ENCODE measurements around the gene NRM.
A peak's percentile ranks its signal among the peaks of the same experiment; 100 is the strongest.

NRM gene

DNA sequence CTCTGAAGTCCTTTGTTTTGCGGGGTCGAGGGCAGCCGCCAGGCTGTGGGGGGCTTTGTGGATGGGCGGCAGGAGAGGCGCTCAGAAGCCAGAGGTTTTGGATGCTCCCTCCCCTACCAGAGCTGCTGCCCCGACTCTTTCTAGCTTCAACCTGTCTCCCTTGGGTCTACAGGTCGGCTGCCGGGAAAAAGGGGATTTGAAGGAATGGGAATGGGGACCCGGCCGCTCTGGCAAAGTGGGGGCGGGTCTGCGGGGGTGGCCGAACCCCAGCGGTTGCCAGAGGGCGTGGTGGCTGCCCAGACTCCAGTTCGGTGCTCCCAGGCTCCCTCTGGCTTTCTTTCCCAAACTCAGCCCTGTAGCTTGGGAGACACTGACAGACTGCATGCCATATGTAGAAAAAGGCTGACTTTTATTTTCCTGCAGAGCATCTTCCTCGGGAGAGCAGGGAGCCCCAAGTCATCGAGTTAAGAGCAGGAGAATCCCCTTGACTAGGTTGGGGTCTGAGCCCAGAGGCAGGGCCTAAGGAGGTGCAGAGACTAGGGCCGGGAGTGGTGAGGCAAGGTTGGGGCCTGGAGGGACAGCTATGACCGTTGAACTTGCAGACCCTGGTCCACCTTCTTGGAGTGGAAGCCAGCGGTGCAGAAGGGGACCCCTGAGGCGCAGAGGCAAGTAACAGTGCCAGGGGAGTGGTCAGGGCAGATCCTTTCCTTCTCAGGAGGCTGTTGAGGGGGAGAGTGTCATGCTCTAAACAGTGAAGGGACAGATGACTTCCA, 2.9 kb downstream of the NRM start:
- no peak for DNase-seq

DNA sequence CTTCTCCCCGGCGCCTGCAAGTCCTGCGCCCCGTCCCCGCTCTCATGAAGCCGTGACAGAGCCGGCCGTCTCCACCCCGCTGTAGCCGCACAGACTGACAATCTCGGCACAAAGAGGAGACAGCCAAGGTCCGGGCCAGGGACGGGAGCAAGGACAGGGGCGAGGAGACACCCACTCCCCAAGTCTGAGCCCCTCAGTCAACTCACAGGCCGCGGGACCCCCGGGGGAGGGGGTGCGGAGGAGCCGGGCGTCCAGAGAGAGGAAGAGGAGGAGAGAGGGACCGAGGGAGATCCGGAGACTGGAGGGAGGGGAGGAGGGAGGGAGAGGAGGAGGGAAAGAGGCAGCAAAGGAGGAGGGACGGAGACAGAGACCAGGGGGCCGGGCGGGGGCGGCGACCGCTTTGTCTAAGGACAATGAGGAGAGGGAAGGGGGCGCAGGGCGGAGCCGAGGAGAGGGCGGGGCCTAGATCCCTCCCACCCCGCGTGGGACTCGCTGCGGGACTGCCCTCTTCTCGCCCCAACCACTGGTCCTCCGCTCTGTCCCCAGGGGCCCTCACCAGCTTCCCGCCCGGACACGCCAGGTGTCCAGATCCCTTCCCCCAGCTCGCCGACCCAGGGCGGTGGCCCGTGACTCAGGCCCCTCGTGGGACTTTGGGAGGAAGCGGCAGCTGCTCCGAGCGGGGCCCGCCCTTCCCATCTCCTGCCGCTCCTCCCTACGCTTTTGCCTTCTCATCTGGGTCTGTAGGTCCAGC, 3.7 kb downstream of the NRM start:
- peak; percentile 78 to 83 for DNase-seq

- DNase-seq, result peak; percentile 88 to 89
Measured at GRCh38 chr6:30686009-30686907, 4.5 kb downstream of the NRM start, which contains the start of gene PPP1R18. PPP1R18 (minus strand) TSS chr6:30686645; CDS start chr6:30686018, 627 bp downstream.

DNA sequence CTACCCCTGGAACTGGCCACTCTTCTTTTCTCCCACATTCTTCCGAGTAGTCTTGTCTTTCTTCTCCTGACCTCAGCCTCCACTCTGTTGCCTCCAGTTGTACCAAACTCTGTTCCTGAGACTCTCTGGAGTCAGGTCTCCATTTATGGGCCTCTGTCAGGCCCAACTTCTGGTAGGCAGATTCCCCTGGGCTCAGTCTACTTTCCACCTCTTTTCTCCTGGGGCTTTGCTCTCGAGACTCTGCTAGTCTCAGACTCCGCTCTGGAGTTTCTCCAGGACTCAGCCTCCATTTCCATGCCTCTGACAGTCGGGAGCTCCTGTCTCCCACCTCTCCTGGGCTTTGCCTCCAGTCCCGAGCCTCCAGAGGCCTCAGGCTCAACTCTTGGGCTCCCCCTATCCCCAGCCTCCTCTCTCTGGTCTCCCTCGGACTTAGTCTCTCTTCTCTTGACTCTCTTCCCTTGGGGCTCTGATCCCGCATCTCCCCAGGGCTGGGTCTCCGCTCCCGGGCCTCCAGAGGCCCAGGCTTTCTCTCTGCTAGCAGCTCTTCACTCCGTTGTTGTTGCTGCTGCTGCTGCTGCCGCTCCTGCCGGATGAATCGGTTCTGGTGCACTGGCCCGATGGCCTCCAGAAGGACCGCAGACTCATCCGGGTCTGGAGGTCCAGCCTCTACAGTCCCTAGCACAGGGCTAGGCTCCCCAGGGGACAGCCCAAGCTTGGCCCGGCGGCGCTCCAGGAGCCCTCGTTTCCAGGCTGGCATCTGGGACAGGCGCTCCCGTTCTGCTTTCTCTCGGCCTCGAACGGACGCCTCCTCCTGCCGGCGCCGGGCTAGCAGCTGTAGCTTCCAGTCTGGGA, 5.4 kb downstream of the NRM start:
- DNase-seq, result no peak

DNA sequence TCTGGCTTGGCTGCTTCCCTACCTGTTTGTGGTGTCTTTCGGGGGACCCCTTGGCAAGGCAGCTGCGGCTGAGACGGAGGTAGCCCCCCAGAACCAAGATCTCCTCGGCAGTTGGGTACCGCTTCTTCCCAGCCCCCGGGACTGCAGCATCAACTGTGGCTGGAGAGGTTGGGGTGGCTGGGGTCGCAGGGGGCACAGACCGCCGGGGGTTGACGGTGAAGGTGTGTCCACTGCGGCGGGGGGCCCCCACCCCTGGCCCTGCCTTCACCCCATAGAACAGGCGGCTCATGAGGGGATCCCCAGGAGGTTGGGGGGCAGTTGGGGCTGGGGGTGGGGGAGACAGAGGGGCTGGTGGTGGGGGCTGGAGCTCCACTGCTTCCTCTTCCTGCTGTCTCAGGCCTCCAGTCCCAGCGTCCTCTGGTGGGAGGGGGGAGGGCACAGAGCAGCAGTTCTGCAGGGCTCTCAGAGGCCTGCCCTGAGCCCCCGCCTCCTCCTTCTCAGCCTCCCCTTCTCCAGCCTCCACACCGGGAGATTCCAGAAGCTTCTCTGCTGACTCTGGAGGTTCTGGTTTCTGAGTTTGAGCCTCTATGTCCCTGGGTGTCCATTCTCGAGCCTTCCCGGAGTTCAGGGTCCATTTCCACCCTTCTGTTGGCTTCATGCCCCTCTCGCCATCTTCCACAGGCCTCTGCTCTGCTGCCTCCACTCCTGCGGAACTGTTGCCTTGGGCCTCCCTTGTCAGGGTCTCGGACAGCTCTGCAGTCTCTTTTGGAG, 6.2 kb downstream of the NRM start:
- DNase-seq, result peak; percentile 59 to 62

- no peak for DNase-seq
Measured at GRCh38 chr6:30683980-30684338, 6.8 kb downstream of the NRM start.

GRCh38 chr6:30683183-30683979, 7.4 kb downstream of the NRM start:
- DNase-seq, result no peak

- DNase-seq, result peak; percentile 72 to 89
Measured at GRCh38 chr6:30682143-30683117, 8.4 kb downstream of the NRM start.

DNA sequence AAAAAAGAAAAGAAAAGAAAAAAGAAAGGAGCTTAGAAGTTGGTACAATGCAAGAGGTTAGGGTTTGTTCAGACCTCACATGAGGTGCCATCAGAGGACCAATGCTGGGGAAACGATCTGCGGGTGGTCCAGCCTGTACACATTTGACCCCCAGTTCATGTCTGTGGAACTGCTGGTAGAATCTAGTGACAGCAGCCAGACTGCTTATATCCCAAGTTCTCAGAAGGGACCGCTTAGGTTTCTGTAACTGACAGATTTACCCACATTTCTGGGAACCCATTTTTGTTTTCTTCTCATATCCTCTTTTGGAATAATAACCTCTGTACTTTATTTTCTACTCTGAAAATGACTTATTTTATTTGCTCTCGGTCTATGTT, 9.0 kb downstream of the NRM start:
- no peak for DNase-seq

DNA sequence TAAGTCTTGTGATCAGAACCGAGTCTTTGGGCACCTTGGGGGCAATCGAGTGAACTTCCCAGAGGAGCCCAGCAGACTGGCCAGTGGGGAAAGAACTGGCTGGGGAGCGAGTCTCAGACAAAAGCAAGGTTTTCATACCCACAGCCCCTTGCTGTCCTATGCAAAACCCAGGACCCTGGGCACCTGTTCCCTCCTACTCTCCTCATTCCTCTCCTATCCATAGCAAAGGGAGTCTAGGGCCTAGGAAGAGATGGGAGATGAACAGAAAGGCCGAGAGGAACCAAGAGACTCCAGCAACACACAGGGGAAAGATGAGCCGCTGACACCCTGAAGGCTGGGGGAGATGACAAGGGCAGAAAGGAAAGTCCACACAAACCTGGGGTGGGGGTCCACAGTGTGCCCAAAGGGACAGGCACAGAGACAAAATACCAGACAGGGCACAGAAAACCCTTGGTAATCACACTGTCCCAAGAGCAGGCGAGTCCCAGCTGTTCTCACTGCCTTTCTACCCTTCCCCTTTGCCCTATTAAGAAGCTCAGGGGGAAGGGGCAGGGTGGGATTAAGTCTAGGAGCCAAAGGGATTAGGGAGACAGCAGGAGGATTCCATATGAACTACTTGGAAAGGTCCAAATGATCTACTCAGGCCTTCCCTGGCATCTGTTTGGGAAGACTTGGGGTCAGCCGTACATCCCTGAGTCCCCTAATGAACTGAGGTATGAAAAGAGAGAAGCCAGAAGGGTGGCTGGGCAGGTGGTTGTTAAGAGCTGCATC, 10.8 kb downstream of the NRM start:
- DNase-seq, result no peak

- DNase-seq, result peak; percentile 86 to 91
Measured at GRCh38 chr6:30678964-30679726, 11.6 kb downstream of the NRM start.

DNA sequence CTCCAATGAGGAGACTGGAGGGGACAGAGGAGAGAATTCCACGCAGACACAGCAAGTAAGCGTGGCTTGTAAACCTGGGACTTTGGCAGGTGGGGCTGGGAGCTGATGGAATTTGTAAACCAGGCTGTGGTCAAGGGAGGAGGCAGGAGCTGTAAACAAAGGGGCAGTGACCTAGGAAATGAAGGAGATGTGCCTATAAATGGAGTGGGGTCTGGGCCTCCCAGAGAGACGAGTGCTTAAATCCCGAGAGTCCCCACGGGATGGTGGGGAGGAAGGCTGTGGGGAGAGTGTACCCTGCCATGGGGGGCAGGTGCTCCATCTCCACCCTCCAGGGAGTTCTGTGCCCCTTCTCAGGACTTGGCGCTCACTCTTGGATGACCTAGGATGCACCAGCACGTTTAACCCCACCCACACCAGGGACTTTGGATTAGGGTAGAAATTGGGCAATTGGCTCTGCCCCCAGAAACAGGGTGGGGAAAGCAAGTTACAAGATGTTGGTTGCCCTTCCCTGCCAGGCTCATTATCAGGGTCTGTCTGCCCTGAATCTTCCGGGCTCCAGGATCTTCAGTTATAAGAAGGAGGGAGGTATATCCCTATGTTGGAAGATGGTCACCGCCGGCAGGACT, 14.0 kb downstream of the NRM start:
- no peak for DNase-seq

GRCh38 chr6:30672445-30673253, 18.1 kb downstream of the NRM start, which contains the start of gene DHX16:
DHX16 (minus strand) TSS chr6:30673006; CDS start chr6:30672841, 165 bp downstream.
- DNase-seq, result peak; percentile 86

GRCh38 chr6:30670760-30671527, 19.8 kb downstream of the NRM start:
- no peak for DNase-seq

GRCh38 chr6:30666300-30666699, 24.5 kb downstream of the NRM start:
- peak in 1 of 2 experiments; percentile 69 for DNase-seq
